ENCODE measurements around the gene C19orf18. TPM values are rescaled to one million over a fixed set of nuclear protein-coding genes. Genes with fewer than 3 reads are reported as not detected.

Gene C19orf18
- total RNA-seq, 1 experiment from 2014 or later = 1.1 TPM

DNA sequence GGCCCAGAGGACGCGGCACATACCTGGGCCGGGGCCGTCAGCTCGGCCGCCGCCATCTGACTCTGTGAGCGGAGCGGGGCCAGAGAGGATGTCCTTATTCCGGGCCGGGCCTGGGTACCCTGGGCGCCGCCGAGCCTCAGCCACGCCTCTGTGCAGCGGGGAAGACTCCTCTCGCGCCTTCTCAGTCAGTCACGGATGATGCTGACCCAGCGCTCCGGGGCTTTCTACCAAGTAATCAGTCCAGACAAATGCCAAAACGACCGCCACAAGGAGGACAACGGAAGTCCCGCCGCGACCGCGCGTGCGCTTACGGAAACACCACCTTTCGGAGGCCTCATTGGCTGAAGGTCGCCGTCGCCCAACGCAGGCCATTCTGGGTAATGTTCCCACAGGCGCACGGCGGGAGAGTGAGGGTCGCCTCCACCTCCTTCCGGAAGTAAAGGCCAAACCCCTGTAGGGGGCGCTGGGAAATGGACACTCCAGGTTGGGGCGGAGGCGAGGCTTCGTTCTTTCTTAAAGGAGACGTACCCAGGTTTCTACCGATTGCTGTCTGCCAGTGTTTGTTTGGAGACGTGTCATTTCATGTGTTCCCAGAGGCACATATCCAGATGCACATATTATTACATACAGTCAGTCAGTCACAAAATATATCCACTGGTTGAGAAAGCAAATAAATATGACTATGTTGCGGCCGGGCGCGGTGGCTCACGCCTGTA lies 26.8 kb downstream of the C19orf18 start, which contains the start of gene ZNF256 (continued):
- TF ChIP-seq, protein P1, sequence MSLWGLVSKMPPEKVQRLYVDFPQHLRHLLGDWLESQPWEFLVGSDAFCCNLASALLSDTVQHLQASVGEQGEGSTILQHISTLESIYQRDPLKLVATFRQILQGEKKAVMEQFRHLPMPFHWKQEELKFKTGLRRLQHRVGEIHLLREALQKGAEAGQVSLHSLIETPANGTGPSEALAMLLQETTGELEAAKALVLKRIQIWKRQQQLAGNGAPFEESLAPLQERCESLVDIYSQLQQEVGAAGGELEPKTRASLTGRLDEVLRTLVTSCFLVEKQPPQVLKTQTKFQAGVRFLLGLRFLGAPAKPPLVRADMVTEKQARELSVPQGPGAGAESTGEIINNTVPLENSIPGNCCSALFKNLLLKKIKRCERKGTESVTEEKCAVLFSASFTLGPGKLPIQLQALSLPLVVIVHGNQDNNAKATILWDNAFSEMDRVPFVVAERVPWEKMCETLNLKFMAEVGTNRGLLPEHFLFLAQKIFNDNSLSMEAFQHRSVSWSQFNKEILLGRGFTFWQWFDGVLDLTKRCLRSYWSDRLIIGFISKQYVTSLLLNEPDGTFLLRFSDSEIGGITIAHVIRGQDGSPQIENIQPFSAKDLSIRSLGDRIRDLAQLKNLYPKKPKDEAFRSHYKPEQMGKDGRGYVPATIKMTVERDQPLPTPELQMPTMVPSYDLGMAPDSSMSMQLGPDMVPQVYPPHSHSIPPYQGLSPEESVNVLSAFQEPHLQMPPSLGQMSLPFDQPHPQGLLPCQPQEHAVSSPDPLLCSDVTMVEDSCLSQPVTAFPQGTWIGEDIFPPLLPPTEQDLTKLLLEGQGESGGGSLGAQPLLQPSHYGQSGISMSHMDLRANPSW (CRISPR knock-in tag; conservative IDR thresholded peaks at IDR 0.05; ENCODE audit: low read depth) = no peak
- TF ChIP-seq, protein P2, sequence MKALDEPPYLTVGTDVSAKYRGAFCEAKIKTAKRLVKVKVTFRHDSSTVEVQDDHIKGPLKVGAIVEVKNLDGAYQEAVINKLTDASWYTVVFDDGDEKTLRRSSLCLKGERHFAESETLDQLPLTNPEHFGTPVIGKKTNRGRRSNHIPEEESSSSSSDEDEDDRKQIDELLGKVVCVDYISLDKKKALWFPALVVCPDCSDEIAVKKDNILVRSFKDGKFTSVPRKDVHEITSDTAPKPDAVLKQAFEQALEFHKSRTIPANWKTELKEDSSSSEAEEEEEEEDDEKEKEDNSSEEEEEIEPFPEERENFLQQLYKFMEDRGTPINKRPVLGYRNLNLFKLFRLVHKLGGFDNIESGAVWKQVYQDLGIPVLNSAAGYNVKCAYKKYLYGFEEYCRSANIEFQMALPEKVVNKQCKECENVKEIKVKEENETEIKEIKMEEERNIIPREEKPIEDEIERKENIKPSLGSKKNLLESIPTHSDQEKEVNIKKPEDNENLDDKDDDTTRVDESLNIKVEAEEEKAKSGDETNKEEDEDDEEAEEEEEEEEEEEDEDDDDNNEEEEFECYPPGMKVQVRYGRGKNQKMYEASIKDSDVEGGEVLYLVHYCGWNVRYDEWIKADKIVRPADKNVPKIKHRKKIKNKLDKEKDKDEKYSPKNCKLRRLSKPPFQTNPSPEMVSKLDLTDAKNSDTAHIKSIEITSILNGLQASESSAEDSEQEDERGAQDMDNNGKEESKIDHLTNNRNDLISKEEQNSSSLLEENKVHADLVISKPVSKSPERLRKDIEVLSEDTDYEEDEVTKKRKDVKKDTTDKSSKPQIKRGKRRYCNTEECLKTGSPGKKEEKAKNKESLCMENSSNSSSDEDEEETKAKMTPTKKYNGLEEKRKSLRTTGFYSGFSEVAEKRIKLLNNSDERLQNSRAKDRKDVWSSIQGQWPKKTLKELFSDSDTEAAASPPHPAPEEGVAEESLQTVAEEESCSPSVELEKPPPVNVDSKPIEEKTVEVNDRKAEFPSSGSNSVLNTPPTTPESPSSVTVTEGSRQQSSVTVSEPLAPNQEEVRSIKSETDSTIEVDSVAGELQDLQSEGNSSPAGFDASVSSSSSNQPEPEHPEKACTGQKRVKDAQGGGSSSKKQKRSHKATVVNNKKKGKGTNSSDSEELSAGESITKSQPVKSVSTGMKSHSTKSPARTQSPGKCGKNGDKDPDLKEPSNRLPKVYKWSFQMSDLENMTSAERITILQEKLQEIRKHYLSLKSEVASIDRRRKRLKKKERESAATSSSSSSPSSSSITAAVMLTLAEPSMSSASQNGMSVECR (CRISPR knock-in tag; IDR thresholded peaks at IDR 0.05; ENCODE audit: borderline replicate concordance) = peak; percentile 79; the same call in 1 of the 2 replicates
- no peak for TF ChIP-seq SMAD3 (CRISPR knock-in tag; IDR thresholded peaks at IDR 0.05; ENCODE audit: borderline replicate concordance)
- peak; percentile 70; the same call in 1 of the 2 replicates for TF ChIP-seq GABPB1 (CRISPR knock-in tag; IDR thresholded peaks at IDR 0.05)
- no peak for TF ChIP-seq FOXP1 (CRISPR knock-in tag; IDR thresholded peaks at IDR 0.05; ENCODE audit: borderline replicate concordance)
- TF ChIP-seq ZNF263 (CRISPR knock-in tag; IDR thresholded peaks at IDR 0.05; ENCODE audit: low read depth) = no peak
- no peak for TF ChIP-seq GRHL2 (CRISPR knock-in tag; IDR thresholded peaks at IDR 0.05; ENCODE audit: insufficient replicate concordance, severe bottlenecking)
- TF ChIP-seq SMAD4 (CRISPR knock-in tag; IDR thresholded peaks at IDR 0.05) = no peak
- TF ChIP-seq ZNF671 (CRISPR knock-in tag; IDR thresholded peaks at IDR 0.05) = no peak
- no peak for TF ChIP-seq MXD4 (CRISPR knock-in tag; IDR thresholded peaks at IDR 0.05; ENCODE audit: borderline replicate concordance)
- no peak for TF ChIP-seq PRRX2 (CRISPR knock-in tag; IDR thresholded peaks at IDR 0.05)
- TF ChIP-seq, protein P3, sequence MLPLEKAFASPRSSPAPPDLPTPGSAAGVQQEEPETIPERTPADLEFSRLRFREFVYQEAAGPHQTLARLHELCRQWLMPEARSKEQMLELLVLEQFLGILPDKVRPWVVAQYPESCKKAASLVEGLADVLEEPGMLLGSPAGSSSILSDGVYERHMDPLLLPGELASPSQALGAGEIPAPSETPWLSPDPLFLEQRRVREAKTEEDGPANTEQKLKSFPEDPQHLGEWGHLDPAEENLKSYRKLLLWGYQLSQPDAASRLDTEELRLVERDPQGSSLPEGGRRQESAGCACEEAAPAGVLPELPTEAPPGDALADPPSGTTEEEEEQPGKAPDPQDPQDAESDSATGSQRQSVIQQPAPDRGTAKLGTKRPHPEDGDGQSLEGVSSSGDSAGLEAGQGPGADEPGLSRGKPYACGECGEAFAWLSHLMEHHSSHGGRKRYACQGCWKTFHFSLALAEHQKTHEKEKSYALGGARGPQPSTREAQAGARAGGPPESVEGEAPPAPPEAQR (CRISPR knock-in tag; IDR thresholded peaks at IDR 0.05) = no peak
- TF ChIP-seq ZNF121 (CRISPR knock-in tag; IDR thresholded peaks at IDR 0.05) = no peak
- TF ChIP-seq NFATC4 (CRISPR knock-in tag; IDR thresholded peaks at IDR 0.05) = no peak
- TF ChIP-seq CREB1 (CRISPR knock-in tag; IDR thresholded peaks at IDR 0.05) = no peak
- TF ChIP-seq, protein P4, sequence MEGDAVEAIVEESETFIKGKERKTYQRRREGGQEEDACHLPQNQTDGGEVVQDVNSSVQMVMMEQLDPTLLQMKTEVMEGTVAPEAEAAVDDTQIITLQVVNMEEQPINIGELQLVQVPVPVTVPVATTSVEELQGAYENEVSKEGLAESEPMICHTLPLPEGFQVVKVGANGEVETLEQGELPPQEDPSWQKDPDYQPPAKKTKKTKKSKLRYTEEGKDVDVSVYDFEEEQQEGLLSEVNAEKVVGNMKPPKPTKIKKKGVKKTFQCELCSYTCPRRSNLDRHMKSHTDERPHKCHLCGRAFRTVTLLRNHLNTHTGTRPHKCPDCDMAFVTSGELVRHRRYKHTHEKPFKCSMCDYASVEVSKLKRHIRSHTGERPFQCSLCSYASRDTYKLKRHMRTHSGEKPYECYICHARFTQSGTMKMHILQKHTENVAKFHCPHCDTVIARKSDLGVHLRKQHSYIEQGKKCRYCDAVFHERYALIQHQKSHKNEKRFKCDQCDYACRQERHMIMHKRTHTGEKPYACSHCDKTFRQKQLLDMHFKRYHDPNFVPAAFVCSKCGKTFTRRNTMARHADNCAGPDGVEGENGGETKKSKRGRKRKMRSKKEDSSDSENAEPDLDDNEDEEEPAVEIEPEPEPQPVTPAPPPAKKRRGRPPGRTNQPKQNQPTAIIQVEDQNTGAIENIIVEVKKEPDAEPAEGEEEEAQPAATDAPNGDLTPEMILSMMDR (IDR thresholded peaks at IDR 0.05) = peak; percentile 63; the same call in 1 of the 2 replicates
- peak; percentile 74 for TF ChIP-seq ETV6 (CRISPR knock-in tag; IDR thresholded peaks at IDR 0.05)
- TF ChIP-seq ZBTB21 (CRISPR knock-in tag; IDR thresholded peaks at IDR 0.05; ENCODE audit: borderline replicate concordance) = peak; percentile 3; the same call in 1 of the 2 replicates
- TF ChIP-seq, protein P5, sequence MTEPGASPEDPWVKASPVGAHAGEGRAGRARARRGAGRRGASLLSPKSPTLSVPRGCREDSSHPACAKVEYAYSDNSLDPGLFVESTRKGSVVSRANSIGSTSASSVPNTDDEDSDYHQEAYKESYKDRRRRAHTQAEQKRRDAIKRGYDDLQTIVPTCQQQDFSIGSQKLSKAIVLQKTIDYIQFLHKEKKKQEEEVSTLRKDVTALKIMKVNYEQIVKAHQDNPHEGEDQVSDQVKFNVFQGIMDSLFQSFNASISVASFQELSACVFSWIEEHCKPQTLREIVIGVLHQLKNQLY (CRISPR knock-in tag; IDR thresholded peaks at IDR 0.05) = no peak
- TF ChIP-seq SOX15 (CRISPR knock-in tag; IDR thresholded peaks at IDR 0.05) = no peak
- TF ChIP-seq ZNF423 (CRISPR knock-in tag; IDR thresholded peaks at IDR 0.05) = no peak
- no peak for TF ChIP-seq KAT7 (CRISPR knock-in tag; IDR thresholded peaks at IDR 0.05; ENCODE audit: borderline replicate concordance)

Measured in WTC11 (cell line).